Stimulated activated CD8-positive, alpha-beta memory T cell treated with anti-CD3 and anti-CD28 coated beads, Interleukin-7, amount 100 ng/mL, for 24 hours (primary cell): ENCODE data around the gene NARS2.

Experiments
- DNase-seq: peaks from one replicate; pipeline ENCODE4 v3.0.0-alpha.2; 2020; ENCODE audit warnings: low read depth

Gene NARS2

DNA sequence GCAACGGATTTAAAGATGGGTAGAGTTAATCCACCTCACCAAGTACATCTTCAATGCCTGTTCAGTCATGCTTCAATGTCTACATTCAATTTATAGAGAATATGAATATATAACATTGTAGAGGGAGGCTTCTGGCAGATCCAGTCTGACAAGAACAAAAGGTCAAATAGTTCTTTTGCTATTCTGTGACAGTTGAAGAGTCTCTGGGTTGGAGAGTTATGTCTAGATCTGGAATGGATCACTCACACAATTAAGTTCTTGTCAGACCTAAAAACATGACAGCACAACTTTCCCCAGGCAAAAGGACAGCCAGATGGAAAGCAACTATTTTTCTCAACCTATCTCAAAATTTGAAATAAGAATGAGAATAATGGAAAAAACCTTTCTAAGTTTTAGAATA, 141.7 kb downstream of the NARS2 start:
- no peak for DNase-seq

DNA sequence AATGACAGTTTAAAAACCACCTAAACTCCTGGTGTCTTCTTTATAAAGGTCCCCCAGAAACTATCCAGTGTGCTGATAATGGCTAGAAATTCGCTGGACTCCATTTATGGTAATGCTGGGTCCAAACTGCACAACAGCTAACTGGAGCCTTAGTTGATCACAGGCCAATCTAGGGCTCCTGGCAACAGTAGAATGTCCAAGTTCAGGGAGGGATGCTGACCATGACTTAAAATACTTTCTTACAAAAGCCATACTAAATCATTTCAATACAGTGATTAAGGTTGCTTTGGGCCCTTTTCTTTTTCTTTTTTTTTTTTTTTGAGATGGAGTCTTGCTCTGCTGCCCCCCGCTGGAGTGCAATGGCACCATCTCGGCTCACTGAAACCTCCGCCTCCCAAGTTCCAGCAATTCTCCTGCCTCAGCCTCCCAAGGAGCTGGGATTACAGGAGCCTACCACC, 142.6 kb downstream of the NARS2 start:
- no peak for DNase-seq

DNA sequence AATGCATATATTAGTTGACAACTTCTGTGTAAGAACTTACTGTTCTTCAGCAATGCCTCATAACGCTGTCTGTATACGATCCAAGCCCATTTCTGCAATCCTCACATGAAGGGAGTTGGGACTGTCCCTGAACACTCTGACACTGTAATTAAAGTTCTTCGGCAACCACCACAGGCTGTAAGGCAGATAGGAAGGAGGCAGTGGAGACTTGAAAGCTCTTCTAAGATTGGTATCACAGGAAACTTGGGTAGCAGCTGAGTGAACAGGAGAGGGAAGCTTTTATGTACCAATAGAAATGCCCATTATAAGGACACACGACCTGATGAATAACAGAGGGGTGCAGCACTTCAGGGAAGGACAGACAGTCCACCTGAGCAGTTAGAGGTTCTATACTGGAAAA, 145.0 kb downstream of the NARS2 start:
- no peak for DNase-seq

DNA sequence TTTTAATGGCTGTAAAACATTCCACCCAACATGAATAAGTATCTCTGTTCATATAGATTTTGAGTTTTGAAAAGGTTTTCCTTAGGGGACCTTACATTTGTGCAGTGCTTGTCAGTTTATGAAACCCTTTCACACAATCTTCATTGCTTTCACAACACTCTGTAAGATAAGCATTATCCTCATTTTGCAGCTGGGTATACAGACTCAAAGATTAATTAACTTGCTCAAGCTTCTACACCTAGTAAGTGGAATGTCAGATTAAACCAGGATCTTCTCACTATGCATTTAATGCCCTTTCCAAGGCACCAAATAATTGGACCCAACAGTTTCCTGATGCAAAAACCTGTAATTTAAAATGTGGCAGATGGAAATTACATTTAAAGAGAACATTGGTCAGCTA, 145.5 kb downstream of the NARS2 start:
- DNase-seq: no peak

DNA sequence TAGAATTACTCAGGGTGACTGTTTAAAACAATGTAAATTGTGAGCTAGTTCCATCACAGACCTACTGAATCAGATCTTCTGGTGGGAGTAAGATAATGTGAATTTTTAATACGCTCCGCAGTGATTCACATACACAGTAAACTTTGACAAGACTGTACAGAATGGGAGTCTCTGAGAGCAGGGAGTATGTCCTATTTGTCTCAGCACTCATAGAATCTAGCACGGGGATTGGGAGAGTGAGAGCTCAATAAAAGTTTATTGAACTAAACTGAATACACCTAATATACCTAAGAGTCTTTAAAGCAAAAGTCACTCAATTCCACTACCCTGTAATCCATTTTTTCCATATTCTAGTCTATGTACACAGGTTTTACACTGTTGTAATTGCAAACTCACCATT, 145.9 kb downstream of the NARS2 start:
- no peak for DNase-seq

DNA sequence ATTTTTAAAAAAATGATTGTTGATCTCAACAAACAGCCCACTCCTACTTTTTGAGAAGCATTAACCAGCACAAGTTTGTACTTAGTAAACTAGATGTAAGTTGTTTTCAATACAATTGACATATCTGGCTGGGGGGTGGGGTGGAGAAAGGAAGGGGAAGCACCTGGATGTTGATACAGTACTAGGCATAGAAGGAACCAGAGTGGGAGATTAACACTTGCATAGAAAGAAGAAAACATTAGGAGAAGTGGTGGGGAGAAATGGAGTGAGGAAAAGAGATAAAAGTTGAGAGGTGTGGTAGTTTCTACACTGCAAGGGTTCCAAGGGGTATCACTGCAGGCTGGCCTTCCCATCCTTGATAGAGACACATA, 146.4 kb downstream of the NARS2 start:
- no peak for DNase-seq

DNA sequence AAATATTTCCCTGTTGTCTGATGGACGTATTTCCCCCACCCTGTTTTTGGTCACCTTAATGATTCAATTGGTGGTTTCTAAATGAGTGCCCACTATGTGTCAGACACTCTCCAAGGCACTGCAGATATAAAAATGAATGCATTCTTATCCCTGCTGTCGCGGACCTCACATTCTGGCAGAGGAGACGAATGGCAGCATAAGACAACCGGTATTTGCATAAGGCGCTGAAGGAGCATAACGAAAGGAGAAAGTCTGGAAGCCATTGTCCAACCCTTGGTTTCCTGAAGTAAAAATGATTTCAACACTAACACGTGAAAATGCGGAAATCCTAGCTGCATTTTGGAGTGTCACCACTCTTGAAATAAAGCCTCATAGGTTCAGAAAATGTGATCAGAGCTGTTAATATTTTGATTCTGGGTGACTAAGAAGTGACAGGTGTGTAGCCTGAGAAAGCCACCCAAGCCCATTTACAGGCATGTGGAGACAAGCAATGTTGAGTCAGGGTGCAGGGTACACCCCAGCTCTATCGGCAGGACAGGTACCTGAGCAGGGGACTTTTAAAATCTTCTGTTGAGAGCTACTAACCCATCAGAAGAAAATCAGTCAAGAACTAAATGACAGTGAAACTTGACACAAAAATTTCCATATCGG, 146.9 kb downstream of the NARS2 start:
- DNase-seq: no peak

DNA sequence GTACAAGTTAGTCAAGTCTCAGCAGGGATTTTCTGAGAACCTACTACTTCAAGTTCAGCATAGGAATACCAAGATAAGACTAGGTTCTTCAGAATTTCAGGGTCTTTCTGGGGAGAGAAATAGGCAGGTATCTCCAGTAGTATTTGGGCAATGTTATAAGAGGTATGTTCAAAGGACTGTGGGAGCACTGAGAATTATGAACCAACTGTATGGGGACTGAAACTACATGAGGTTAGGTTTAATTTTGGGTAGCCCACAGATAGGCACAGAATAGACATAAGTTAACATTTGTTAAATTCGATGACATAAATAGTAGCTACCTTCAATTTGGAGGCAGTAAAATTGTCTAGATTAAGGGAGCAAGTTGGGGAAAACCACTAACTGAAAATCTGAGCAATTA, 147.8 kb downstream of the NARS2 start:
- DNase-seq: no peak

DNA sequence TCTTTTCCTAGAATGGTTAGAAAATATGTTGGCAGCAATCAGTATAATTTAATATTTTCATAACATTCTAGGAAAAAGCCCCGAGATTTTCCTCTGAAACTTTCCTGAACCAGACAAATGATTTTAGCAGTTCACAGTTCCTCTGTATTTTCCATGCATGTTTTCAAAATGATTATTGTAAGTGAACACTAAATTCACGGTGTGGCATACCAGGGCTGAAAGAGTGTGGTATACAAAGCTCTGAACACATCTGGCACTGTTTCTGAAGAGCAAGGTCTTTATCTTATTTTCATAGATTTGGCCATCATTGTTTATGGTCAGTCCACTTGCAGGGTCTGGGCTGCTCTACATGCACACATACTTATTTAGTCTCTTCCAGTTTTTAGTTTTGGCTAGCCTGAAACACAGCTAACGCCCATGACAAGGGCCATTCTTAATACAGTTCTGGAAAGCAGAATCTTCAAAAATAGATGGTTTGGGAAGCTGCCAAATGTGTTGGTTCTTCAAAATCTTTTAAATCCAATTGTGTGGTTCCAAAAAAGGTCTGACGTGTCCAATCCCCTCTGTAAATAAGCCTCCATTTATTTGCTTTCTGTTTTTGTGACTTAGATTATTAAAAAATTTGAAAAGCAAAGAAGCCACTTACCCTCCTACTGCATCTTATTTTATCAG, 149.1 kb downstream of the NARS2 start:
- DNase-seq: no peak

DNA sequence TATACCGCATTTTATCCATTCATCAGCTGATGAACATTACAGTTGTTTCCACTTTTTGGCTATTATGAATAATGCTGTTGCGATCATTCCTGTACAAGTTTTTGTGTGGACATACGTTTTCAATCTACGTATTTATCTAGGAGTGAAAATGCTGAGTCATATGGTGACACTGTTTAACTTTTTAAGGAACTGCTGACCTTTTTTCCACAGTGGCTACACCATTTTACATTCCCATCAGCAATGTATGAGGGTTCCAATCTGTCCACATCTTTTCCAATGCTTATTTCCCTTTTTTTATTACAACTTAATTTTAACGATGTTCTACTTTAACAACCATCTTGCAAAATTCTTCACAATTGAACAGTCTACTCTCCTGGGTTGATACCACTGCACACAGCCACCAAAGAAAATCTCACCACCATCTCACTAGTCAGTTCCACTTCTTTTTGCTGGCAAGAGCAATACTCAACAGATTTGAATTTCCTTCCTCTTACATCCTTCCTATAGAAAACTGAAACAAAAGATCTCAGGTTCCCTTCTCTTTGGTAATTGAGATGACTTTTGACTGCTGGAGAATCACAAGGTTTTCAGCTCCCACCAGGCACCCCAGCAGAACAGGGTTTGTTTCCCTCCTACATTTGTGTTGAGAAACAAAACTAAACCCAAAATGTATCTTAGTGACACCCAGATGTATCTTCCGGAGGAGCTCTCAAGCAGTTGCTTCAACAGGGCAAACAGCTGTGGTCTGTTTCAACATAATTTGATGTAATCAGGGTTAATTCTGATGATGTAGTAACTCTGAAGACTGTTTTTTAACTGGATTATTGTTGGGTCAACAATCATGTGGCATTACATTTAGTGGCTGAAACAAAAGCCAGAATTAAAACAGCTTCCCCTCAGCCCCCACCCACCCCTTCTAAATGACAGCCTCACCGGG, 150.1 kb downstream of the NARS2 start:
- no peak for DNase-seq

DNA sequence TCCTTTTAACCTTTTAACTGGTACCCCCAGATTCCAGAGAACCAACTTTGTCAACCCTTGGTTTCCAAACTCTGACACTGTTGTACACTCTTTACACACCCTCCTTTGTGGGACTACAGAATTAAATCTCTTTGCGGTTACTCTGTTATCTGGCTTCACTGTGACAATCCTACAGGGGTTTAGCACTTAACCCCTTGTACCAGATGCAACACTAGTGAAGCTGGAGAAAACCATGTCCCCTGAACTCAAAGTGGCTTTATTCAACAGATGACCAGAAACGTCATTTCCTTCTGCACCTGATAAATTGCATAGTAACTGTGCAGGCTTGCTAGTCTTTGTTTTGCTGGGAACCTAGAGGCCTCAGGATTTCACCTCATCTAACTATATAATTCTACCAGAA, 151.4 kb downstream of the NARS2 start:
- no peak for DNase-seq

DNA sequence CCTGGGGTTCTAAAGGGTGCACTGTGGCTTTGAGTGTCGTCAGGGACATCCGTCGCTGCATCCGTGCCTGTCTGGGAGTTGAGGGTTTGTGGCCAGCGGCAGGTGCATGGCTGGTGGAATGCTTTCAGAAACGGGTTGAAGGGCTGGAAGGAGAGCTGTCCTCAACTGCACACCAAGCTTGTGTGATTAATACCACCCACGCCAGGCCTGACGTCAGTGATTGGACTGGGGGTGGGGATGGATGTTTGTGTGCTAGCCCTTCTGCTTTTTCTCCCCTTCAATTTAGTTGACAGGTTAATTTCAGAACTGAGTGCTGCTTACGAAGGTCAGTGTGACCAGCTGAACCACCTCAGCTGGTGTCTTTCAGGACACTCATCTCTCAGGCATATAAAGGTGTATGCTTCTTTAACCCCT, 153.9 kb downstream of the NARS2 start:
- DNase-seq: peak; percentile 41

DNA sequence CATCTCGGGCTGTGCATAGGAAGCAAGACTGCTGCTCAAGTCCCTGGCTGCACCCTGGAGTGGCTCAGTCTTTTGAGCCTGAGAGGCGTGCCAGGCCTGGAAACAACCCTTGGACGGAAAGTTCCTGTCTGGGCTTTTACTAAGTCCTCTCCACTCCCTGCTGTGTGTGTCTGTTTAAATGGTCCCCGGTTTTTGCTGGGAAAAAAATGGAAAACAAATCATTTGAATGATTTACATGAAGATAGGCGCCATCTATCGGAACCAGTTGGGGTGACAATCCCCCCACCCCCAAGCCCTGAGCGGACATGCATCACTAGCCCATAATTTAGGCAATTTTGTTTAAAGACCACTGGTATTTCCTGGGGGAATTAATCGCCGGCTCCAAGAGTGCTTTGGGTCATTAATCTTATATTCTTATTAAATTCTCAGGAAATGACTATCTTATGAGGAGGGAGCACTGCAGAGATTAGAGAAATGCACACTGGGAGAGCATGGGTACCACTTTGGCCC, 154.4 kb downstream of the NARS2 start:
- DNase-seq: peak; percentile 38

DNA sequence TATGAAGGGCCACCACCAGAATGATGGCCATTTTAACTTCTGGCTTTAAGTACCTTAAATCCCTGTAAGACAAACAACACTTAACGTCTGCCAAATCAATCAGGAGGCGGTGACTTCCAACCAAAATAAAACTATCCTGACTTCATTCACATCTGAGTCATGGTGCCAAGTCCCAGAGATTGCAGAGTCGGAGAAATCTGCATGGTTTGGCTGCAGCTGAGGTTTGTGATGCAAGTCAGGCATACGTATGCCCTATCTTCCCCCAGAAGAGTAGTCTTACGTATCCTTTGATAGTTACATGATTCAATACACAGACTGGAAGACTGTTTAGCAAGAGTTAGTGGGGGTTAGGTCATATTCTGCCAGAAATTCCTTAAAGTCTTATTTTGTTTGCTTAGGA, 155.3 kb downstream of the NARS2 start:
- DNase-seq: no peak

DNA sequence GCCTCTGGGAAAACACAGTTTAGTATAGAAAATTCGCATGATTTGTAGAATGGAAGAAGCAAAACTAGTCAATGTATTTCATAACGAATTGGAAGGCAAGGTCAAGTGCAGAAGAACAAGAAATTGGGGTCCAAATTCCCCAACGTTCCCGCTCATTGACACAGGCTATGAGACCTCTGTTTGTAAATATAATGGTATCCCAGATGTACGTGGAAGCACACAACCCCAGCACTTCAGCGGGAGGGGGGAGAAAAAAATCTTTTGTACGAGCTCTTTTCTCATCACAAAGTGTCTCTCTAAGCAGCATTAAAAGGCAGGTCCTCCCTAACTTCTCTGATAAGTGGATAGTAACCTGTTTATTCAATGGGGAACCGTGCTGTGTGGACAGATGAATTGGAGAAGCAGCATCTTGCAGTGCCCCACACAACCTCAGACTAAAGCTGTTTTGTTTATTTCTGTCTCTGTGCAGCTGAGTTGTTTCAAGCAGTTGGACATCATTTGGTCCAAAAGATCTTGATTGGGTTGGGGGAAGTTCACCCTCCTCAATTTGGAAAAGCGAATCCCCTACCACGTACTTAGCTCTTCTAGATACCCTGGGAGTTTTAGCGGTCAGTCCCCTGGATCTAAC, 156.0 kb downstream of the NARS2 start:
- DNase-seq: no peak

DNA sequence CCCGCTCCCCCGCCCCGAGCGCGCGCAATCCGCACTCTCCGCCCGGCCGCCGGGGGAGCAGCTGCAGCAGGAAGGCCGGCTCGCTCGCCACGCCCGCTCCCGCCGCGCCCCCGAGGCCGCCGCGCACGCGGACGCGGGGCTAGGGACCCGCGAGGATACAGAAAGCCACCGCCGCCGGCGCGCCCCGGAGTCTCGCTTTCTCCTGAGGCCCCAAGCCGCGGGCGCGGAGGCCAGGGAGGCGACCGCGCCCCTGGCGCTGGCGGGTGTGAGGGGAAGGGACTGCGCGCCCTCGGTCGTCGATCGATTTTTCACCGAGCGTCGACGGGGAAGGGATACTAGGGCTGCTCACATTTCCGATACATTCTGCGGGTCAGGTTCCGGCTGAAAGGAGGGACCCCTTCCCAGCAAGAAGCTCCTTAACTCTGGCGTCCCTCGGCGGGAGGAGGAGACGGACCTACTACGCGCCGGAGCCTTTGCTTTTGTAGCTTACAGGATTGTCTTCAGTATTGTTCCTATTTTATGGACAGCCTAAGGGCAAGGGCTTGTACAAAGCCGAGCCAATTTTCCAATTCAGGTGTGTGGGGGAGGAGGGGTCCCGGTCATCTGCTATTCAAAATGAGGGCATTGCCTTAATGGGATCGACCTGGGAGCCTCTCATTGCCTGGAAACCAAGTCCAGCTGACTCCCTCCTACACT, 156.6 kb downstream of the NARS2 start:
- DNase-seq: peak; percentile 42

DNA sequence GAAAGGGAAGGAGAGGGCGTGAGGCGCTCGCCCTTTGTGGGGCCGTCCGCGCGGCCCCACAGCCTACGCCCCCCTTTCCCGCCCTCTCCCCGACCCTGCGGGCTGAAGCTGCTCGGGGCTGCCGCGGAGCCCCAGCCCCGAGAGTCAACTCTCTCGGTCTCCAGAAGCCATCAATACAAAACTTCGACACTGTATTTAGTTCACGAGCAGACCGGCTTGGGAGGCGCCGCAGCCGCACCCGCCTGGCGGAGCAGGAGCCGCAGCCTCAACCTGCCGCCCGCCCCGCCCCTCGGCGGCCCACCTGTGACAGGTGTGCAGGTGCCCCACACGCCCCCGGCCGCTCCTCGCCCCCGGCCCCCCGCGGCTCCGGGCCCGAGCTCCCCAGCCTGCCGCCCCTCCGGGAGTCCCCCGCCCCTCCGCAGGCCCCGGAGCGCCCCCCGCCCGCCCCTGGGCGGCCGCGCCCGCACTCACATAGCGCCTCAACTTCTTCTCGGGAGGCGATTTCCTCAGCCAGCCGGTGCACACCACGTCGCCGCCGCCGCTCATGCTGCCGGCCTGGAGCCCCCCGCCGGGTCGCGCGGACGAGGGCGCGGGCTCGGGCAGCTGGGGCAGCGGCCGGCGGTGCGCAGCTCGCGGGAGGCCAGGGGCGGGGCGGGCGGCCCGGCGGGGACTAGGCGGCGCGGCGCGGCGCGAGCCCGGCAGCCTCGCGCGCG, 157.3 kb downstream of the NARS2 start, which contains the start of gene GAB2:
Gene GAB2, minus strand, starts transcription at position 646 of the 713 bp plus-strand sequence. Its CDS starts 100 bp downstream, at position 546.
- no peak for DNase-seq

DNA sequence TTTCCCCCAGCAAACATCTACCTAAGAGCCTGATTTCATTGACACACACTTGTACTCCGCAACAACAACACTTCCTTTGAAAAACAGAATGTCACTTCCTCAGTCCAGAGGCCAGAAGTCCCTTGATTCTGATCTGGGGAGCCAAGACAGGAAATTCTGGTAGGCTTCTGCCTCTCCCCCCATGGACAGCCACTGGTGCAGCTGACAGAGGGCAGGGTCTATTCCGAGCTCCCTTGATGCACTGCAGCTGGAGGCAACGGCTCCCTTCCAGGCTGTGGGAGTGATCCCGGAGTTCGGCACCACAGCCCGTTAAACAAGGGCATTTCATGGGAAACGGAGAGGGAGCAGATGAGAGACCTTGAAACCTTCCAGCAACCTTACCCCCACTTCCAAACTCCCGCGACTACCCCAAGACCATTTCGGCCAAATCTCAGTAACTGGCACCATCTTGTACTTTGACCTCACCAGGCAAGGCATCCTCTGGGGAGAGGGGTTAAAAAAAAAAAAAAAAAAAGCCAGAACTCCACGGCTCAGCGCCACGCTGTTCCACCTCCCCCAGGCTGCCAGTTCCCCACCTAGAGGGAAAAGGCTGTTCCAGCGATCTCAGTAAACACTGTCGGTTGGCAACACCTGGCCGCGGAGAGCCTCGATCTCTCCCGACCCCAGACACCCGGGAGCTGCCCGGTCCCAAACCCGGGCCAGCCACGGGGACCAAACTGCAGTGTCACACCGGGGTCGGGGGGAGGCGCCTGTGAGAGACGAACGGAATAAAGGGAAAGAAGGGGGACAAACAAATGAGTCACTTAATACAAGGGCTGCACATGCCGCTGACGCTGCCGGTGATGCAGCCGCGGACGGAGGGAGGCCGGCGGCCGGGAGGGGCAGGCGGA, 158.1 kb downstream of the NARS2 start:
- DNase-seq: peak; percentile 50

DNA sequence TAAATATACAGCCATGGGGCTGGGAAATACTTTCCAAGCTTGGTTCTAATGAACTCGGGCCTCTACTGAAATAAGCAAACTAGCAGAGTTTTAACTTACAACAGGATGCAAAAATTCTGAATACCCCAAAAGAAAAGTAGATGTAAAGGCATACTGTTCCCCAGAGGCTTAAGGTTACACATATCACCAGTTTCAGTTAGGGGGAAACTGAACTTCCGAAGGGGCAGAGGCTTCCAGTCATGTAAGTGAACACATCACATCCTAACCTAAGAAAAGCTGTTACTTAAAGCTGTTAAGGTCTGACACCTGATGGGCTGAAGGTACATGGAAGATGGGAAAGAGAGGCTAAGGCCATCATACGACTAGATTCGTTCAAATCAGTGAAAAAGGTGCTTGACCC, 159.3 kb downstream of the NARS2 start:
- DNase-seq: no peak
